Activated T-cell treated with anti-CD3 and anti-CD28 coated beads for 1 hour (primary cell): ENCODE results near the gene LRP10.
"Not testable (repeated sequence)": the region's sequence is repeated elsewhere in the genome, so short reads cannot be mapped to it uniquely, and the experiment has no call there.

ENCODE experiments used
- DNase-seq: peaks from one replicate; pipeline ENCODE4 v3.0.0-alpha.2; 2020; ENCODE audit warnings: low read depth

LRP10 gene

DNA sequence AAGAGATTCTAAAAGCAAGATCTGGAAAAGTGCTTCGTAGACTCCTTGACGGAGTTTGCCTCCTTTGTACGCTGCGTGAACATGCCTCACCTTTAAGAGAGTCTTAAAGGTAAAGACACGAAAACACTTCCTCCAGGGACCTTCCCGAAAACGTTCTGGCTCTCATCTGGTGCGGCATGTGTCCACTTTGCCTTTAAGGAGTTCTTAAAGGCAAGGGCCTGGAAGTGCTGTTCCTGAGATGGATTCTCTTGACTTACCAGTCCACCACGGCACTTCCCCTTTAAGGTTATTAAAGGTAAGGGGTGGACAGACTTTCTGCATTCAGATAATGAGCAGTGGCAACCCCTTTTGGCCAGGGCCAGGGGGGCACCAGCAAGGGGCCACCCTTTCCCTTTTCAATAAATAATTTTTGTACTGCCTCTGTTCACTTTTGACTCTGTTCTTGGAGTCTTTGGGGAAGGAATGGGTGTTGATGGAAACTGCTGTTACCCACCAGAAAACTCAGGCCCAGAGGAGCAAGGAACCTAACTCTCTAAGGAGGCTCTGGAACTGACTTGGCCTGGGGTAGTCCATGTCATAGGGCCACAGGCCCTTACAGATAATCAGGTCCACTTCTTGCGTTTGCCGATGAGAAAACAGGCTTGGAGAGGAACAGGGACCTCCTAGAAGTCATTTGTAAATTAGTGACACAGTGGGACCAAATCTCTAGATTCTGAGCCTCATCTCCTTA, 15.9 kb downstream of the LRP10 start:
- no peak for DNase-seq

DNA sequence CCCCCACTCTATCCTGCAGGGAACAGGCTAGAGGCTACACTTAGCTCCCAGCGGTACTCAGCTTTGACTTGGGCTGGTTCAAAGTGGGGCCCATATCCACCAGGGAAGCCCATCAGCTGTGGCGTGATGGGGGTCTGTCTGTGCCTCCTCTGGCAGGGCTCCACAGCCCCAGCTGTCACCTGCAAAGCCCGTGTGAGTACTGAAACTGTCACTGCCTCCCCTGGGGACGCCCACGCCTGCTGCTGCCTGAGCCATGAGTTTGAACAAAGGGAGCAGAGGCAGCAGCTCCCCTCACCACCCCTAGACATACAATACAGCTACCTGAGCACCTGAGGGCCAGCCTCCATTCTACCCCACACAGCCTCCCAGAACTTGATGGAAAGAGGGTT, 16.4 kb downstream of the LRP10 start:
- peak; percentile 14 for DNase-seq

DNA sequence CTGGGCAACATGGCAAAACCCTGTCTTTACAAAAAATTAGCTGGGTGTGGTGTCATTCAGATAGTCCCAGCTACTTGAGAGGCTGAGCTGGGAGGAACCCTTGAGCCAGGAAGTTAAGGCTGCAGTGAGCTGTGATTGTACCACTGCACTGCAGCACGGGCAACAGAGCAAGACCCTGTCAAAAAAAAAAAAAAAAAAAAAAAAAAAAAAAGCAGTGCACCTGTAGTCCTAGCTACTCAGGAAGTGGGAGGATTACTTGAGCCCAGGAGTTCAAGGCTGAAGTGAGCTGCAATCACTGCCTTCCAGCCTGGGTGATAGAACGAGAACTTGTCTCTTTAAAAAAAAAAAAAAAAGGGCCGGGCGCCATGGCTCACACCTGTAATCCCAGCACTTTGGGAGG, 17.1 kb downstream of the LRP10 start:
- no peak for DNase-seq

- no peak for DNase-seq
Observed at GRCh38 chr14:22890416-22890815, 18.9 kb downstream of the LRP10 start.

DNA sequence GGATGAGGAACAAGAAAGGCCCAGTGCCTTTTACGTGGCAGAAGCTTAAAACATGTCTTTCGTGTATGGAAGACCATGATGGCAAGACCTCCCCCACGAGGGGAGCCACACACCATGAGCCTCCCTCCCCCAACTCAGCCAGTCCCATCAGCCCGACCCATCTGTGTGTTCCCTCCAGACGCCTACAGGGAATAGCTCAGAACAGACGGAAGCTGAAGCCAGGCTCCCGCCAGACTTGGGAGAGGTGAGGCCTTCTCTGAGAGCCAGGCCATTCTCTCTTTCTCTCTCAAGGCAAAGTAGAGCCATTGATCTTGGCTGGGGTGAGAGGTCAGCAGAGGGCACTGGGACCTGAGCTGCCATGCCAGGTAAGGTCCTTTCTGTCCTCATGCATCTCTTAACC, 20.9 kb downstream of the LRP10 start:
- DNase-seq: no peak

DNA sequence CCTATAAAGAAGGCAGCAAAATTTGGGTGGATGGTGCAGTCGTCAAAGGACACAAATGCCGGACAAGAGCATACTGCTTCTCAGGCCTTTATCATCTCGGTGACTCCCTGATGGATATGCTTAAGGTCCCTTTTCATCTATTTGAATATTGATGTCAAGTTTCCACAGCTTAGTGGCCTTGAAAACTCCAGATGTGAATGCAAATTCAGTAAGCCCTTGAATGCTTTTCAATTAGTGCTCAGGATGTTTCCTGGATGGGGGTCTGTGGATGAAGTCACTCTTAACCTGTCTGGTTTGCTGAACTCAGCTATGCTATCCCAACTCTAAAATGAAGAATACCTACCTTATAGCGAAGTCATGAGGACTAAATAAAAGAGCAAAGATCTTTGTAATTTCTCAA, 22.2 kb downstream of the LRP10 start:
- DNase-seq: no peak

- no peak for DNase-seq
Observed at GRCh38 chr14:22895402-22895801, 23.9 kb downstream of the LRP10 start.

DNA sequence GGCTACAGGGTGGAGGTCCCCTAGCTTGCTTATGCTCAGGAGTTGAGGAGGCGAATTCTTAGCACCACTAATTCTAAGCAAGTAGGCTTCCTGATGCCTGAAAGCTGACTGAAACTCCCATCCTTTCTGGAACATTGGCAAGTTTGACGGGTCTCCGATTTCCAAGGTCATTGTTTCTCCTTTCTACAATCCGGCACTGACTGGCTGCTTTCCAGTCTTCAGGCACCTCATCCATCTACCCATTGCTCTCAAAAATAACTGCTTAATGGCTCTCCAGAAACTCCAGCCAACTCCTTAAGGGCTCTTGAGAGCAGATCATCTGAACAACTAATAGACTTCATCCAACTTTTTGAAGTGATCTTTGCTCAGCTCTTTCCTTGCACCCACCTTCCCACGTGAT, 24.8 kb downstream of the LRP10 start:
- DNase-seq: no peak

- no peak for DNase-seq
Observed at GRCh38 chr14:22896760-22897159, 25.2 kb downstream of the LRP10 start.

GRCh38 chr14:22897357-22897756, 25.8 kb downstream of the LRP10 start:
- DNase-seq: no peak

DNA sequence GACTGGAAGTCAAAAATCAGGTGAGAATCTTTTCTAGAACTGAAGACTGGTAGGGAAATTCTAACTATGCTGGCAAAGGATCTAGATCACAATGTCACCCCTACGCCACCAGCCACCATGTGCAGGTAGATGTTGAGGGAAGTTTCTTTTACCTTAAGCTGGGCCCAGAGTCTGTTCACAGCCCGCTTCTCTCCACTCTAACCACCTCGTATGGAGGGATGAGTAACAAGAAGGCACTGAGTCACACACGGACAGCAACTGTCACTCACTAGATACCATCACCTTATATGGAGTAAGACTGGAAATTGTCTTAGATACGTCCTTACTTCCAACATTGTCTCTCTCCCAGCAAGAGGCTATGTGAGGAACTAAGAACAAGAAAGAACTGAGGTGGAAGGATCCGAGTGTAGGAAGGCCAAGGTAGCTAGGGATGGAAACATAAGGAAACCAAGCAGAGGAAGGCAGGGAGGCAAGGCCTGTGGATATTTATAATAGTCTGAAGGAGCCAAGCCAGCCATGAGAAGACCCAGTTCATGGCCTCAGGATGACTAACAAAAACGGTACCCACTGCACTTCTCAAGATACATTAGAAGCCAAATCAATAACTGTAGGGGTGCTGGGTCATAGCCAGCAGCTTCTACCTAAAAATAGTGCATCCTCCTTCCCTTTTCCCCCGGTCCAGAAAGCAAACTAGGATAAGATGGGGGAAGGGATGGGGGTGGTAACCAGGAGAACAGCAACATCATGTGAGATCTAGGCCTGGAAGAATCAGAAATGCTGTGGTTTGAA, 27.0 kb downstream of the LRP10 start:
- no peak for DNase-seq

GRCh38 chr14:22900081-22900799, 28.7 kb downstream of the LRP10 start:
- no peak for DNase-seq

GRCh38 chr14:22901799-22902198, 30.3 kb downstream of the LRP10 start:
- no peak for DNase-seq

DNA sequence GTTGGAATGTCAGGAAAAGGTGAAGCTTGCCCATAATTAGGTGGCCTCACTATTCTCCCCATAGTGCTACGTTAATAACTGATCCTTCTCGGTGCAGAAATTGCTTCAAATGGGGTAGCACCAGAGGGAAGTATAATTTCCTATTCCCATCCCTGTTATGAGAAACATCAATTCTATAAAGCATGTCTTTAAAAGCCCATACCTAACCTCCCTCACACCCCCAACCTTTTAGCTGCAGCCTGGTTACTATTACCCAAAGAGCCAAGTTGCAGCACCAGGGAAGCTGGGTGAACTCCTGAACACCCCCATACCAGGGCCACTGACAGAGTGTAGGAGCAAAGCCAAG, 32.2 kb downstream of the LRP10 start:
- no peak for DNase-seq

DNA sequence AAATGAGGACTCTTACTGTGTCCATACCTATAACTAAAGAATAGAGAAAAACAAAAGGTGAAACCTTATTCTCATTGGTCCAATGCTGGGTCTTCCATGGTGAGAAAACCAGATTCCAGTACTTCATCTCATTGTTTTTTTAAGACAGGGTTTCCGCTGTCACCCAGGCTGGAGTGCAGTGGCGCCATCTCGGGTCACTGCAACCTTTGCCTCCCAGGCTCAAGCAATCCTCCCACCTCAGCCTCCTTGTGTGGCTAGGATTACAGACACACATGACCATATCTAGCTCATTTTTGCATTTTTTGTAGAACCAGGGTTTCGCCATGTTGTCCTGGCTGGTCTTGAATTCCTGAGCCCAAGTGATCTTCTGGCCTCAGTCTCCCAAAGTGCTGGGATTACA, 34.1 kb downstream of the LRP10 start:
- DNase-seq: no peak

- DNase-seq: no peak
Observed at GRCh38 chr14:22906073-22906472, 34.5 kb downstream of the LRP10 start.

GRCh38 chr14:22907429-22907828, 35.9 kb downstream of the LRP10 start:
- no peak for DNase-seq

DNA sequence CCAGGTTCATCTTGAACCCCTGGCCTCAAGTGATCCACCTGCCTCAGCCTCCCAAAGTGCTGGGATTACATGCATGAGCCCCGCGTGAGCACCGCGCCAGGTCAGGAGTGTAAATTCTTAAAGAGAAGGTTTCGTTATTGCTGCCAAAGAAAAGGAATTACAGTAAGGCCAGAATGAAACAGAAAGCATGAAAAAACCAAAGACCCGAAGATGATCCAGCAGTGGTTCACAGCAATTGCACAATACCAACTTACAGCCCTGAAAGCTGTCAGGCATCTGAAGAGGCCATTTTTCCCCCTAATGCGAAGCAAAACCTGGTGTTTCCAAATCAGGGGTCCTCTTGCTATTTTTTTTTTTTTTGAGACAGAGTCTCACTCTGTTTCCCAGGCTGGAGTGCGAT, 37.1 kb downstream of the LRP10 start:
- no peak for DNase-seq

DNA sequence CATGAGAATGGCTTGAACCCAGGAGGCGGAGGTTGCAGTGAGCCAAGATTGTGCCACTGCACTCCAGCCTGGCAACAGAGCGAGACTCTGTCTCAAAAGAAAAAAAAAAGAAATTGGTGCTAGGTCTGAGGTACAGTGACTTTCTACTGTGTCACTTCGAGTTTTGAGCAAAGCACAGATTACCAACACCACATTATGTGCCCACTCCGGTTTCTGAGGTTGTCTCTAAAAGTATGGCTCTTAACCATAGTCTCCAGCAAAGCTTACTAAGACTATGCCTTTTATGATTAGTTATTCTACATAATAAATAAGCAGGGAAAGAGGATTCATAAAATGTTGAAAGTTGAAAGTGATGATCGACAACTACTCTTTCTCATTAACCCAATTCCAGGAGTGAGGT, 39.4 kb downstream of the LRP10 start:
- no peak for DNase-seq

- not testable (repeated sequence) for DNase-seq
Observed at GRCh38 chr14:22914836-22915235, 43.3 kb downstream of the LRP10 start.

- DNase-seq: no peak
Observed at GRCh38 chr14:22915886-22916521, 44.5 kb downstream of the LRP10 start.

- peak; percentile 100 for DNase-seq
Observed at GRCh38 chr14:22918804-22919600, 47.5 kb downstream of the LRP10 start, which contains the start of gene RBM23. RBM23 (minus strand) TSS chr14:22919149.
